Measurements from ENCODE around the gene GRID1.

GRID1 gene

DNA sequence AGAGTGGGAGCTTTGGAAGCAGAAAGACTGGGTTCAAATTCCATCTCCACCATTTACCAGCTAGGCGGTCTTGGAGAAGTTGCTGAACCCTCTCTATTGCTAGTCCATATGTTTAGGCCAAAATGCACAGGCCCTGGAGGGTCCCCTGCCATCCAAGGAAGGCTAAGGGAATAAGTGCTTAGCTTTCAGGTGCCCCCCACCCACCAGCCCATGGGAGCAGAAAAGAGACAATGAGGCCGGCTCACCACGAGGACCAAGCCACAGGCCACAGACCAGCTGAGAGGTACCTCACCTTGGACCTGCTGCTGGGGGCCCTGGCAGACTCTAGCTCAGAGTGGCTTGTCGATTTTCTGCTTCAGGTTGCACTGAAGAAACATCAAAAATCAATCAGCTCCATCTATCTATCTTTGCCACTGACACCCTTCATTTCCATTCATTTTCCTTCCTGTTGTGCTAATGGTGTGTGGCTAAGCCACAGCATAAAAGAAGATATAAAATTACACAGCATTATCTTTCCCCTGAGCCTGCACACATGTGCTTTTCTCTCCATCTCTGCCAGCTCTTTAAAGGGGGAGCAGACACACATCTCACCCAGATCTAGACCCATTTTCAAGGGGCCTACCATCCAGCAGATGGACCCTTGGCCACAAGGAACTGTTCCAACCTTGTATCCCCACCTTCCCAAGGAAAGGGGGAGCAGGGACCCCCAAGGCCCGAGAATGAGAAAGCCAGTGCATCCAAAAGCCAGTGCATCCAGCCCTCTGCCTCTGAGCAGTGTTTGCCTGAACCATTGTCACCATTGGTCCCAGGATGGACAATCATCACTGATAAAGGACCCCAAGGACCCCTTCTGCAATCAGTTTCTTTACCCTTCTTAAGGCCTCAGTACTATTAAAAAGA lies 65.4 kb downstream of the GRID1 start:
- intact Hi-C loops (cut with DNase I; ENCODE audit: low total_unique reads): no loop called here
- no peaks in the 10 kb centered on the region for H3K4me1 ChIP-seq
- no peak overlapping the region for H3K27ac ChIP-seq
- H3K9me3 ChIP-seq: no peaks in the 10 kb centered on the region
- peak in 1 of 2 donors; percentile 20 for DNase-seq
- H3K4me3 ChIP-seq: no peak overlapping the region
- no peaks in the 10 kb centered on the region for H3K36me3 ChIP-seq
- TF ChIP-seq, protein P1, sequence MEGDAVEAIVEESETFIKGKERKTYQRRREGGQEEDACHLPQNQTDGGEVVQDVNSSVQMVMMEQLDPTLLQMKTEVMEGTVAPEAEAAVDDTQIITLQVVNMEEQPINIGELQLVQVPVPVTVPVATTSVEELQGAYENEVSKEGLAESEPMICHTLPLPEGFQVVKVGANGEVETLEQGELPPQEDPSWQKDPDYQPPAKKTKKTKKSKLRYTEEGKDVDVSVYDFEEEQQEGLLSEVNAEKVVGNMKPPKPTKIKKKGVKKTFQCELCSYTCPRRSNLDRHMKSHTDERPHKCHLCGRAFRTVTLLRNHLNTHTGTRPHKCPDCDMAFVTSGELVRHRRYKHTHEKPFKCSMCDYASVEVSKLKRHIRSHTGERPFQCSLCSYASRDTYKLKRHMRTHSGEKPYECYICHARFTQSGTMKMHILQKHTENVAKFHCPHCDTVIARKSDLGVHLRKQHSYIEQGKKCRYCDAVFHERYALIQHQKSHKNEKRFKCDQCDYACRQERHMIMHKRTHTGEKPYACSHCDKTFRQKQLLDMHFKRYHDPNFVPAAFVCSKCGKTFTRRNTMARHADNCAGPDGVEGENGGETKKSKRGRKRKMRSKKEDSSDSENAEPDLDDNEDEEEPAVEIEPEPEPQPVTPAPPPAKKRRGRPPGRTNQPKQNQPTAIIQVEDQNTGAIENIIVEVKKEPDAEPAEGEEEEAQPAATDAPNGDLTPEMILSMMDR (IDR thresholded peaks at IDR 0.05): no peak
- H3K27me3 ChIP-seq: no peaks in the 10 kb centered on the region

DNA sequence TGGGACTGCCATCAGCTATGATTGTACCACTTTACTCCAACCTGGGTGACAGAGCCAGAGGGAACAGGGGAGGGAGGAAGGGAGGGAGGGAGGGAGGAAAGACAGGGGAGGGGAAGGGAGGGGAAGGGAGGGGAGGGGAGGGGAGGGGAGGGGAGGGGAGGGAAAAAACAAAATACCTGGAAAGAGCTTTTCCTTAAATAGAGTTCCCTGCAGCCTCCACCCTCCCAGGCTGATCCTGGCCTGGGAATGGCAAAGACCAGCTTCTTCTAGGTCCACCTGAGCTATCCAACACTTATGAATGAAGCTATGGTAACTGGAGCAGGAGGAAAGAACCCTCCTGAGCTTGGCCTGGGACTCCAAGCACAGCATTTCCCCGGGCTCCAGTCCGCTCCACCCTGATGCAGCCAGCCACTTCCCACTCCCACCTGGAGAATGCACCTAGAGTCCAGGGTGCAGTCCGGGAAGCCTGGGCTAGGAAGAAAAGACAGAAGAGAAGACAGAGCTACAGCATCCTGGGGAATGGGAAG lies 66.1 kb downstream of the GRID1 start:
- no peaks in the 10 kb centered on the region for H3K36me3 ChIP-seq
- no peaks in the 10 kb centered on the region for H3K27me3 ChIP-seq
- H3K27ac ChIP-seq: no peak overlapping the region
- no peaks in the 10 kb centered on the region for H3K4me1 ChIP-seq
- TF ChIP-seq, protein P1 (IDR thresholded peaks at IDR 0.05): no peak
- H3K4me3 ChIP-seq: no peak overlapping the region
- DNase-seq: no peak
- intact Hi-C loops (cut with DNase I; ENCODE audit: low total_unique reads): no loop called here
- no peaks in the 10 kb centered on the region for H3K9me3 ChIP-seq

DNA sequence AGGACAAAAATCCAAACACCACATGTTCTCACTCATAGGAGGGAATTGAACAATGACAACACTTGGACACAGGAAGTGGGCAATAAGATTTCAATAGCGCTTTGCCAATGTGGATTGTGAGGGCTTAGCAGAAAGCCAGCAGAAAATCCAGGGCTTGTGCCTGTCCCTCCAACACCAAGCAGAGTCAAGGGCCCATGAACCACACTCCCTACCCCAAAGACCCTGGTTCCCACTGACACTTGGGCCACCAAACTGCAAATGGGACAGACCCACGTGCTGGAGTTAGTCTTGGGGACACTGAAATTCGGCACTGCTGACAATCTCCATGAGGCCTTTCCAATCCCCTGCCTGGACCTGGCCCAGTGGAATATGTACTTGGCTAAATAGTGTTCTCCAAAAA lies 67.0 kb downstream of the GRID1 start:
- TF ChIP-seq, protein P1 (IDR thresholded peaks at IDR 0.05): no peak
- H3K9me3 ChIP-seq: no peaks in the 10 kb centered on the region
- intact Hi-C loops (cut with DNase I; ENCODE audit: low total_unique reads): no loop called here
- H3K36me3 ChIP-seq: no peaks in the 10 kb centered on the region
- H3K27me3 ChIP-seq: no peaks in the 10 kb centered on the region
- peak in 1 of 2 donors; percentile 39 for DNase-seq
- H3K4me1 ChIP-seq: no peaks in the 10 kb centered on the region
- H3K27ac ChIP-seq: no peak overlapping the region
- no peak overlapping the region for H3K4me3 ChIP-seq

DNA sequence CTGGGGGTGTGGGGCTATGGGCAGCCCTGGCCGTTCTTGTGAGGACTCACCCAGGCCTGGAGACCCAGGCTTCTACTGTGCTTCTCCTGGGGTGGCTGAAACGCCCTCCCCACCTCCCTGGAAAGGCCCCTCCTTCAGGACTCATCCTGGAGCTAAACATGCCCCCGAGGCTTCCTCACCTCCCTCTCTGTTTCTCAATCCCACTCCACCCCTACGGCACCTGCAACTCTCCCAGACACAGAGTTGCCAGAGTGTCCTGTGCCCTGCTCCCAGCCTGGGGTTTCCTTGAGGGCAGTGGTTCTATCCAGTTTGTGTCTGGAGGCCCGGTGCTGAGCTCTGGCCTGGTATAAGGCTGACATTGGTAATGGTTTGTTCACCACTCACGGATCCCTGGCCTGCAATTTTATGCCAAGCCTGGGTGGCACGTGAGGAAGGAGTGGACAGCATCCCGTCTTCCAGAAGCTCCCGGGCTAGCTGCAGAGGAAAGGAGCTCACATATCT lies 68.0 kb downstream of the GRID1 start:
- H3K27ac ChIP-seq: no peak overlapping the region
- DNase-seq: peak in 1 of 2 donors; percentile 51
- H3K4me1 ChIP-seq: no peaks in the 10 kb centered on the region
- intact Hi-C loops (cut with DNase I; ENCODE audit: low total_unique reads): no loop called here
- H3K27me3 ChIP-seq: no peaks in the 10 kb centered on the region
- no peak overlapping the region for H3K4me3 ChIP-seq
- H3K9me3 ChIP-seq: no peaks in the 10 kb centered on the region
- H3K36me3 ChIP-seq: no peaks in the 10 kb centered on the region
- TF ChIP-seq, protein P1 (IDR thresholded peaks at IDR 0.05): no peak

DNA sequence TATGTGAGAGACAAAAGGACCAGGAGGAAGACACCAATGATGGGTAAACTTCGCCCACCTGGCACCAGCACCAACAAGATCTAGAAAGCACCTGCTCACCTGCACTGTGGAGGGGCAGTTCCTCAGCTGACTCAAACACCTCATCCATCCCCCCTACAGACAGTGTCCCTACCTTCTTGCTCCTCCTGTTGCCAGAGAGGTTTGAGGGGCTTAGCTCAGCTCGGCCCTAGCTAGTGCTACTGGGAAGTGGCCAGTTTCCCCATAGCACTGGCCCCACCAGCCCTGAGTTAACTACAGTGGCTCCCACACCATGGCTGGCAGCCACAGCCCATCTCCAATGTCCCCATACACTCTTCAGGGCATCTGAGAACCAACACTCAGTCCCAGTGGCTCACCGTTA lies 70.8 kb downstream of the GRID1 start:
- no peak overlapping the region for H3K27ac ChIP-seq

More for the DNA sequence above, 70.8 kb downstream of the GRID1 start:
- Histone ChIP-seq H3K27me3 (no peaks in the 10 kb centered on the region), H3K4me1 (no peaks in the 10 kb centered on the region), H3K4me3 (no peak overlapping the region), H3K9me3 (no peaks in the 10 kb centered on the region), H3K36me3 (no peaks in the 10 kb centered on the region)
- peak in 1 of 2 donors; percentile 27 for DNase-seq
- intact Hi-C loops (cut with DNase I; ENCODE audit: low total_unique reads): no loop called here
- TF ChIP-seq, protein P1 (IDR thresholded peaks at IDR 0.05): no peak
